ENCODE measurements around the gene USP24.

- TF ChIP-seq, protein P1, sequence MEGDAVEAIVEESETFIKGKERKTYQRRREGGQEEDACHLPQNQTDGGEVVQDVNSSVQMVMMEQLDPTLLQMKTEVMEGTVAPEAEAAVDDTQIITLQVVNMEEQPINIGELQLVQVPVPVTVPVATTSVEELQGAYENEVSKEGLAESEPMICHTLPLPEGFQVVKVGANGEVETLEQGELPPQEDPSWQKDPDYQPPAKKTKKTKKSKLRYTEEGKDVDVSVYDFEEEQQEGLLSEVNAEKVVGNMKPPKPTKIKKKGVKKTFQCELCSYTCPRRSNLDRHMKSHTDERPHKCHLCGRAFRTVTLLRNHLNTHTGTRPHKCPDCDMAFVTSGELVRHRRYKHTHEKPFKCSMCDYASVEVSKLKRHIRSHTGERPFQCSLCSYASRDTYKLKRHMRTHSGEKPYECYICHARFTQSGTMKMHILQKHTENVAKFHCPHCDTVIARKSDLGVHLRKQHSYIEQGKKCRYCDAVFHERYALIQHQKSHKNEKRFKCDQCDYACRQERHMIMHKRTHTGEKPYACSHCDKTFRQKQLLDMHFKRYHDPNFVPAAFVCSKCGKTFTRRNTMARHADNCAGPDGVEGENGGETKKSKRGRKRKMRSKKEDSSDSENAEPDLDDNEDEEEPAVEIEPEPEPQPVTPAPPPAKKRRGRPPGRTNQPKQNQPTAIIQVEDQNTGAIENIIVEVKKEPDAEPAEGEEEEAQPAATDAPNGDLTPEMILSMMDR (conservative IDR thresholded peaks at IDR 0.05), result no peak
- TF ChIP-seq ZFX (IDR thresholded peaks at IDR 0.05), result no peak
These were observed 125.5 kb downstream of the USP24 start for GRCh38 chr1:55089683-55090082.

Measured in C4-2B (cell line).